Panc1 (cell line): Measurements from ENCODE around the gene MEAK7. TPM values are rescaled to one million over a fixed set of nuclear protein-coding genes. Genes with fewer than 3 reads are reported as not detected.

Experiments
- ATAC-seq: fragments of 200-7000 bp; cut with Tn5 transposase; 2 replicates; pipeline ENCODE4 v1.9.1; 2020; ENCODE audit warnings: mild to moderate bottlenecking, moderate library complexity
- BruUV-seq: library from RNA; stranded (reverse); fragments of 400-500 nt; replicated peaks from 2 replicates; lab custom pipeline; 2021; lab: Mats Ljungman, UMichigan
- CTCF ChIA-PET: fragments of 300-600 bp; sonication (Branson Sonifier 250); formaldehyde crosslinking; loops from one replicate; lab custom pipeline; 2022; ENCODE audit warnings: antibody characterized with exemption; lab: Charles Lee
- POLR2A ChIA-PET: fragments of 300-600 bp; sonication (Branson Sonifier 250); formaldehyde crosslinking; loops from one replicate; lab custom pipeline; 2022; ENCODE audit warnings: antibody characterized with exemption; lab: Charles Lee
- DNase-seq: peaks from one replicate; pipeline ENCODE4 v3.0.0-alpha.2; 2010; ENCODE audit warnings: low read depth, low spot score
- H3K27ac ChIP-seq: 2 replicates; pipeline ENCODE4 v1.5.1; 2011; ENCODE audit warnings: mild to moderate bottlenecking, low read length, inconsistent platforms
- H3K27me3 ChIP-seq: fragments of 200-500 bp; sonication (Bioruptor generic); 2 replicates; pipeline ENCODE4 v1.6.0; 2014; ENCODE audit warnings: low read length, inconsistent platforms; ENCODE audit not compliant: control insufficient read depth, insufficient read depth
- H3K36me3 ChIP-seq: fragments of 200-500 bp; sonication (Bioruptor generic); 2 replicates; pipeline ENCODE4 v1.5.1; 2014; ENCODE audit warnings: inconsistent platforms, mild to moderate bottlenecking, low read length, moderate library complexity; ENCODE audit not compliant: control insufficient read depth, insufficient read depth
- H3K4me1 ChIP-seq: 2 replicates; pipeline ENCODE4 v1.5.1; 2011; ENCODE audit warnings: inconsistent platforms, mild to moderate bottlenecking, low read length, moderate library complexity; ENCODE audit not compliant: control insufficient read depth, insufficient read depth
- H3K4me3 ChIP-seq, 2 experiments: 2 replicates each; pipeline ENCODE4 v1.5.1; 2011 to 2012; ENCODE audit warnings: low read depth in 2 of 2, low read length in 2 of 2, mild to moderate bottlenecking in 2 of 2, inconsistent platforms in 1 of 2, moderate library complexity in 1 of 2
- H3K9me3 ChIP-seq: fragments of 200-500 bp; sonication (Bioruptor generic); 2 replicates; pipeline ENCODE4 v1.5.1; 2014; ENCODE audit warnings: low read depth, mild to moderate bottlenecking, inconsistent platforms, low read length, moderate library complexity; ENCODE audit not compliant: control insufficient read depth, insufficient read depth
- POLR2AphosphoS5 ChIP-seq: IDR thresholded peaks from 2 replicates; pipeline ENCODE4 v1.6.1; 2012; ENCODE audit warnings: mild to moderate bottlenecking, low read depth, low read length, moderate library complexity
- SIN3A ChIP-seq: IDR thresholded peaks from 2 replicates; pipeline ENCODE4 v1.6.1; 2012; ENCODE audit warnings: low read depth, mild to moderate bottlenecking, low read length, moderate library complexity, borderline replicate concordance; ENCODE audit not compliant: insufficient read depth
- TCF7L2 ChIP-seq: IDR thresholded peaks from 2 replicates; pipeline ENCODE4 v1.6.1; 2011; ENCODE audit warnings: mild to moderate bottlenecking, low read depth, low read length, inconsistent platforms
- in situ Hi-C: cut with HindIII; loops from 2 replicates; pipeline ENCODE4 v1.10.0; 2016; ENCODE audit warnings: low sequenced_read_pairs, low pct_unique_long_range_greater_than_20kb
- intact Hi-C: fragments of 100-400 bp; cut with micrococcal nuclease; formaldehyde crosslinking; loops from one replicate; pipeline ENCODE4 v1.10.0; 2022; ENCODE audit not compliant: unreplicated experiment
- total RNA-seq: library from RNA; stranded (reverse); gene quantifications from one replicate; pipeline ENCODE4 v1.2.1, GENCODE V29; 2021; ENCODE audit not compliant: unreplicated experiment
- TF ChIP-seq, protein P1 (sequence below): fragments of 450-650 bp; IDR thresholded peaks from 2 replicates; pipeline ENCODE4 v1.5.1; 2017; ENCODE audit warnings: mild to moderate bottlenecking
- TF ChIP-seq, protein P2 (sequence below), 2 experiments: IDR thresholded peaks; 2 replicates each; pipeline ENCODE4 v1.6.1; 2011 to 2012; ENCODE audit warnings: low read depth in 2 of 2, control low read depth in 1 of 2, low read length in 1 of 2, mild to moderate bottlenecking in 1 of 2, moderate library complexity in 1 of 2; ENCODE audit not compliant: insufficient read depth in 1 of 2

MEAK7 gene
- total RNA-seq, 1 experiment from 2014 or later, result 17.2 TPM

DNA sequence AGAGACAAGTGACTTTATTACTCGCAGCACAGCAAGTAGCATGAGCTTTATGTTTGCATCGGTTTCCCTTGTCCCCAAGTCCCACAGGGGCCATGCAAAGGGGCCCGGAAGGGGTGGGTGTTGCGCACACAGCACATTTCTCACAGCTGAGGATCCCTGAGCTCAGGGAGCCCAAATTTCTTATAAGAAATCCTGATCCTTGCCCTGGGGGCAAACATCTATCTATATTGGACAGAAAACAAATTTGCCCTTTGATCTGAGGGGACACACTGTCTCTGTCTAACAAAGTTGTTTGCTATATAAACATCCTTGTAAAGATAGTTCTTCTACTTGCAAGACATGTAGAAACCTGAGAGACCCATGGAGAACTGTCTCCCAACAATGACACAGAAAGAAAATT is 35.7 kb upstream of the MEAK7 start:
- no peak overlapping the region for H3K27ac ChIP-seq
- in situ Hi-C loops (no loop called here), intact Hi-C loops (no loop called here)
- ChIA-PET CTCF (no interaction called here), POLR2A (no interaction called here)
- no TSS peak for BruUV-seq
- ATAC-seq (no peak), DNase-seq (no peak)
- no peaks in the 10 kb centered on the region for H3K9me3 ChIP-seq
- no peaks in the 10 kb centered on the region for H3K36me3 ChIP-seq
- peaks cover 7% of the 10 kb centered on the region for H3K4me1 ChIP-seq
- H3K27me3 ChIP-seq, result no peaks in the 10 kb centered on the region
- H3K4me3 ChIP-seq, result no peak overlapping the region
- no peak for TF ChIP-seq POLR2AphosphoS5
- TF ChIP-seq, protein P1, sequence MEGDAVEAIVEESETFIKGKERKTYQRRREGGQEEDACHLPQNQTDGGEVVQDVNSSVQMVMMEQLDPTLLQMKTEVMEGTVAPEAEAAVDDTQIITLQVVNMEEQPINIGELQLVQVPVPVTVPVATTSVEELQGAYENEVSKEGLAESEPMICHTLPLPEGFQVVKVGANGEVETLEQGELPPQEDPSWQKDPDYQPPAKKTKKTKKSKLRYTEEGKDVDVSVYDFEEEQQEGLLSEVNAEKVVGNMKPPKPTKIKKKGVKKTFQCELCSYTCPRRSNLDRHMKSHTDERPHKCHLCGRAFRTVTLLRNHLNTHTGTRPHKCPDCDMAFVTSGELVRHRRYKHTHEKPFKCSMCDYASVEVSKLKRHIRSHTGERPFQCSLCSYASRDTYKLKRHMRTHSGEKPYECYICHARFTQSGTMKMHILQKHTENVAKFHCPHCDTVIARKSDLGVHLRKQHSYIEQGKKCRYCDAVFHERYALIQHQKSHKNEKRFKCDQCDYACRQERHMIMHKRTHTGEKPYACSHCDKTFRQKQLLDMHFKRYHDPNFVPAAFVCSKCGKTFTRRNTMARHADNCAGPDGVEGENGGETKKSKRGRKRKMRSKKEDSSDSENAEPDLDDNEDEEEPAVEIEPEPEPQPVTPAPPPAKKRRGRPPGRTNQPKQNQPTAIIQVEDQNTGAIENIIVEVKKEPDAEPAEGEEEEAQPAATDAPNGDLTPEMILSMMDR, result no peak
- no peak for TF ChIP-seq TCF7L2
- no peak for TF ChIP-seq SIN3A
- TF ChIP-seq, protein P2, sequence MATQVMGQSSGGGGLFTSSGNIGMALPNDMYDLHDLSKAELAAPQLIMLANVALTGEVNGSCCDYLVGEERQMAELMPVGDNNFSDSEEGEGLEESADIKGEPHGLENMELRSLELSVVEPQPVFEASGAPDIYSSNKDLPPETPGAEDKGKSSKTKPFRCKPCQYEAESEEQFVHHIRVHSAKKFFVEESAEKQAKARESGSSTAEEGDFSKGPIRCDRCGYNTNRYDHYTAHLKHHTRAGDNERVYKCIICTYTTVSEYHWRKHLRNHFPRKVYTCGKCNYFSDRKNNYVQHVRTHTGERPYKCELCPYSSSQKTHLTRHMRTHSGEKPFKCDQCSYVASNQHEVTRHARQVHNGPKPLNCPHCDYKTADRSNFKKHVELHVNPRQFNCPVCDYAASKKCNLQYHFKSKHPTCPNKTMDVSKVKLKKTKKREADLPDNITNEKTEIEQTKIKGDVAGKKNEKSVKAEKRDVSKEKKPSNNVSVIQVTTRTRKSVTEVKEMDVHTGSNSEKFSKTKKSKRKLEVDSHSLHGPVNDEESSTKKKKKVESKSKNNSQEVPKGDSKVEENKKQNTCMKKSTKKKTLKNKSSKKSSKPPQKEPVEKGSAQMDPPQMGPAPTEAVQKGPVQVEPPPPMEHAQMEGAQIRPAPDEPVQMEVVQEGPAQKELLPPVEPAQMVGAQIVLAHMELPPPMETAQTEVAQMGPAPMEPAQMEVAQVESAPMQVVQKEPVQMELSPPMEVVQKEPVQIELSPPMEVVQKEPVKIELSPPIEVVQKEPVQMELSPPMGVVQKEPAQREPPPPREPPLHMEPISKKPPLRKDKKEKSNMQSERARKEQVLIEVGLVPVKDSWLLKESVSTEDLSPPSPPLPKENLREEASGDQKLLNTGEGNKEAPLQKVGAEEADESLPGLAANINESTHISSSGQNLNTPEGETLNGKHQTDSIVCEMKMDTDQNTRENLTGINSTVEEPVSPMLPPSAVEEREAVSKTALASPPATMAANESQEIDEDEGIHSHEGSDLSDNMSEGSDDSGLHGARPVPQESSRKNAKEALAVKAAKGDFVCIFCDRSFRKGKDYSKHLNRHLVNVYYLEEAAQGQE (IDR thresholded peaks at IDR 0.05; ENCODE audit: insufficient read depth in 1 of 2, low read depth in 2 of 2, low read length in 1 of 2), result no peak

DNA sequence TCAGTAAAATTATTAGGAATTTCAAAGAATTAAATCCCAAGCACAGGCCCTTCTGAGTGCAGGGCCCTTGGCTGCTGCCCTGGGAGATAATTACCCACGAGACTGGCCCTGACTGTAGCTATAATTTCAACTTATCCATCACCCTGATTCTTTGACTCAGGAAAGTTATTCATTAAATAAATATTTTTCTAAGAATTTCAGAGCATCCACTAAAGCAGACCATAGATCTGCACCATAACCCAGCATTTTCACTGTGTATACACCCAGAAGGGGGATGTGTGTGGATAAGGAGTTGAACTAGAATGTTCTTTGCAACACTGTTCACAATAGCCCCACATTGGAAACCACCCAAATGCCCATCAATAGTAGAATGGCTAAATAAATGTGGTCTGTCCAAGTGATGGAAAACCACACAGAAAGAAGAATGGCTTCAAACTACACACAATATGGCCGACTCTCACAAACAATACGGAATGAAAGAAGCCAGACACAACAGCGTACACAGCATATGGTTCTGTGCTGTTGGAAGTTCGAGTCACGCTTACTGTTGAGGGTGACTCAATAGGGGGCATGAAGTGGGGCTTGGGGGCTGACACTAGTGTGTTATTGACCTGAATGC is 33.9 kb upstream of the MEAK7 start:
- H3K9me3 ChIP-seq, result no peaks in the 10 kb centered on the region
- no peak overlapping the region for H3K4me3 ChIP-seq
- H3K27ac ChIP-seq, result no peak overlapping the region
- no peak for TF ChIP-seq TCF7L2
- TF ChIP-seq POLR2AphosphoS5, result no peak
- intact Hi-C loops (no loop called here), in situ Hi-C loops (no loop called here)
- ATAC-seq (no peak), DNase-seq (no peak)
- CTCF ChIA-PET, result no interaction called here
- no peaks in the 10 kb centered on the region for H3K27me3 ChIP-seq
- BruUV-seq, result no TSS peak
- H3K36me3 ChIP-seq, result no peaks in the 10 kb centered on the region
- POLR2A ChIA-PET, result no interaction called here
- peaks cover under 1% of the 10 kb centered on the region; the same call in 1 of the 2 replicates for H3K4me1 ChIP-seq

DNA sequence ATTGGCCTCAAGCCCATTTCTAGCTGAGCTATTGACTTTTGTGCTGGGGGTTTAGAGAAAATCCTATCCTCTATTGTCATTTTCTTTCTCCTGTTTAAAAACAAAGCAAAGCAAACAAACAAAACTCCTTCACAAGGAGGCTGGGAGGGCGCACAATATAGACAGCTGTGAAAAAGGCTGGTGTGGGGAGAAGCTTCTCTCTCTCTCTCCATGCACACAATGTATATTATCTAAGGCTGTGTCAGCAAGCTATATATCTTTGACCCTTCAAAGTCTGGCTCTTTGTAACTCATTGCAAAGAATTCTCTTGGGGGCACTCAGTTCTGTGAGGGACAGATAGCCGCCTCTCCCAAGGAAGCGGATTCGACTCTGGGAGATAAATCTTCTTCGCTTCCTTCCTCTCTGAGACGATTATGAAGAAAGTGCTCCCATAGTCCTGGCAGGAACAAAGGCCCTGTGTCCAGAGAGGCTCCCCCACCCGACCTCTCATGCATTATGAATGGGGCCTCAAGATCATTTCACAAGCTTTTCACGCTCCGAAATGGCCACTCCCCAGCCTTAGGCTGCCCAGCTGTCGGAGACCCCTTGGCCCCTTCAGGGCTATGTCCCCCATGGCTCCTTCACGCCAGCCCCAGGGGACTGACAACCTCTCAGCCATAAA is 33.2 kb upstream of the MEAK7 start:
- DNase-seq, result no peak
- POLR2A ChIA-PET, result no interaction called here
- H3K4me1 ChIP-seq, result peaks cover 7% of the 10 kb centered on the region
- CTCF ChIA-PET, result no interaction called here
- no peak for ATAC-seq
- H3K36me3 ChIP-seq, result no peaks in the 10 kb centered on the region
- no TSS peak for BruUV-seq
- no peaks in the 10 kb centered on the region for H3K9me3 ChIP-seq
- intact Hi-C loops (no loop called here), in situ Hi-C loops (no loop called here)
- no peaks in the 10 kb centered on the region for H3K27me3 ChIP-seq
- no peak overlapping the region for H3K4me3 ChIP-seq
- TF ChIP-seq, protein P1, result no peak
- TF ChIP-seq, protein P2 (IDR thresholded peaks at IDR 0.05; ENCODE audit: insufficient read depth in 1 of 2, low read depth in 2 of 2, low read length in 1 of 2), result no peak
- TF ChIP-seq TCF7L2 (no peak), SIN3A (no peak), POLR2AphosphoS5 (no peak)
- H3K27ac ChIP-seq, result no peak overlapping the region
